PC-3 (cell line): ENCODE results near the gene COL19A1. TPM values are rescaled to one million over a fixed set of nuclear protein-coding genes. Genes with fewer than 3 reads are reported as not detected.

ENCODE experiments used
- ATAC-seq: fragments of 200-7000 bp; cut with Tn5 transposase; 2 replicates; pipeline ENCODE4 v1.9.1; 2020; ENCODE audit warnings: mild to moderate bottlenecking, moderate library complexity
- BruUV-seq: library from RNA; stranded (reverse); fragments of 400-500 nt; replicated peaks from 2 replicates; lab custom pipeline; 2021; lab: Mats Ljungman, UMichigan
- CTCF ChIA-PET: fragments of 300-600 bp; sonication (Branson Sonifier 250); formaldehyde crosslinking; loops from one replicate; lab custom pipeline; 2022; ENCODE audit warnings: antibody characterized with exemption; lab: Charles Lee
- POLR2A ChIA-PET: fragments of 300-600 bp; sonication (Branson Sonifier 250); formaldehyde crosslinking; loops from one replicate; lab custom pipeline; 2022; ENCODE audit warnings: antibody characterized with exemption; ENCODE audit not compliant: unreplicated experiment; lab: Charles Lee
- DNase-seq: peaks from one replicate; pipeline ENCODE4 v3.0.0-alpha.2; 2015
- H2AFZ ChIP-seq: fragments of 300-600 bp; sonication (generic); 2 replicates; pipeline ENCODE4 v1.6.0; 2016; ENCODE audit warnings: antibody characterized with exemption, low read length
- H3F3A ChIP-seq: fragments of 300-600 bp; sonication (generic); one replicate; pipeline ENCODE4 v1.6.0; 2017; ENCODE audit warnings: antibody characterized with exemption, low read length, control low read depth, mild to moderate bottlenecking; ENCODE audit not compliant: unreplicated experiment
- H3K27ac ChIP-seq: fragments of 300-600 bp; sonication (generic); 2 replicates; pipeline ENCODE4 v1.5.1; 2016; ENCODE audit warnings: mild to moderate bottlenecking, low read length
- H3K27me3 ChIP-seq: fragments of 300-600 bp; sonication (generic); 2 replicates; pipeline ENCODE4 v1.6.1; 2016; ENCODE audit warnings: low read length, mixed read lengths
- H3K36me3 ChIP-seq: fragments of 300-600 bp; sonication (generic); 2 replicates; pipeline ENCODE4 v1.6.1; 2016; ENCODE audit warnings: low read depth, mixed run types, low read length, mixed read lengths
- H3K4me1 ChIP-seq: fragments of 300-600 bp; sonication (generic); 2 replicates; pipeline ENCODE4 v1.5.1; 2016; ENCODE audit warnings: low read length; ENCODE audit not compliant: insufficient read depth
- H3K4me2 ChIP-seq: fragments of 300-600 bp; sonication (generic); 2 replicates; pipeline ENCODE4 v1.6.0; 2016; ENCODE audit warnings: low read length
- H3K4me3 ChIP-seq: fragments of 300-600 bp; sonication (generic); 2 replicates; pipeline ENCODE4 v1.5.1; 2016; ENCODE audit warnings: mild to moderate bottlenecking, low read length, mixed read lengths
- H3K79me2 ChIP-seq: fragments of 300-600 bp; sonication (generic); 2 replicates; pipeline ENCODE4 v1.6.1; 2017; ENCODE audit warnings: low read length, mixed read lengths
- H3K9ac ChIP-seq: fragments of 300-600 bp; sonication (generic); 2 replicates; pipeline ENCODE4 v1.6.0; 2016; ENCODE audit warnings: mild to moderate bottlenecking, low read length
- H3K9me2 ChIP-seq: fragments of 300-600 bp; sonication (generic); replicated peaks from 2 replicates; pipeline ENCODE4 v1.6.1; 2016; ENCODE audit warnings: mixed run types, low read length, mixed read lengths
- H3K9me3 ChIP-seq: fragments of 300-600 bp; sonication (generic); 2 replicates; pipeline ENCODE4 v1.6.1; 2016; ENCODE audit warnings: low read length, mixed read lengths
- H4K20me1 ChIP-seq: fragments of 300-600 bp; sonication (generic); 2 replicates; pipeline ENCODE4 v1.6.1; 2016; ENCODE audit warnings: low read length, mixed read lengths
- CTCF ChIP-seq: fragments of 300-600 bp; sonication (generic); conservative IDR thresholded peaks from 2 replicates; pipeline ENCODE4 v1.5.1; 2017; ENCODE audit warnings: antibody characterized with exemption, low read depth, mild to moderate bottlenecking, low read length
- EZH2 ChIP-seq: fragments of 300-600 bp; sonication (generic); IDR thresholded peaks from one replicate; pipeline ENCODE4 v1.6.1; 2017; ENCODE audit warnings: antibody characterized with exemption, mild to moderate bottlenecking, low read length; ENCODE audit not compliant: unreplicated experiment
- EZH2phosphoT487 ChIP-seq: fragments of 300-600 bp; sonication (generic); IDR thresholded peaks from 2 replicates; pipeline ENCODE4 v1.6.1; 2018; ENCODE audit warnings: mild to moderate bottlenecking, antibody characterized with exemption, low read length, borderline replicate concordance
- intact Hi-C: fragments of 100-400 bp; cut with micrococcal nuclease; formaldehyde crosslinking; loops from 2 replicates; pipeline ENCODE4 v1.9.0; 2023
- total RNA-seq: library from RNA; depleted of rRNA; stranded (reverse); fragments of >200 nt; gene quantifications from 2 replicates; pipeline ENCODE4 v1.2.3, GENCODE V29; 2014

COL19A1 gene
- total RNA-seq, 1 experiment from 2014 or later: not detected

- H4K20me1 ChIP-seq: no peaks in the 10 kb centered on the region; the same call in 1 of the 2 replicates
- no peak for DNase-seq
- H3K27ac ChIP-seq: no peak overlapping the region
- ATAC-seq: no peak
- H2AFZ ChIP-seq: no peak overlapping the region
- no peaks in the 10 kb centered on the region for H3K4me1 ChIP-seq
- H3K9me2 ChIP-seq: no peaks in the 10 kb centered on the region
- H3K27me3 ChIP-seq: peaks cover 28% of the 10 kb centered on the region
- TF ChIP-seq EZH2 (no peak), CTCF (no peak), EZH2phosphoT487 (no peak)
- H3K9ac ChIP-seq: no peak overlapping the region
- H3K36me3 ChIP-seq: no peaks in the 10 kb centered on the region
- H3K9me3 ChIP-seq: no peaks in the 10 kb centered on the region
- intact Hi-C loops: no loop called here
- H3F3A ChIP-seq: no peaks in the 10 kb centered on the region
- CTCF ChIA-PET: no interaction called here
- H3K79me2 ChIP-seq: no peaks in the 10 kb centered on the region
- H3K4me3 ChIP-seq: no peak overlapping the region
- POLR2A ChIA-PET: no interaction called here
- BruUV-seq: no TSS peak
- H3K4me2 ChIP-seq: no peak overlapping the region
Measured at GRCh38 chr6:70216767-70217166, 350.4 kb downstream of the COL19A1 start.

GRCh38 chr6:70219943-70220613 lies 353.7 kb downstream of the COL19A1 start:
- CTCF ChIA-PET: interaction anchor here (1.0 to 1.8 kb wide), 3 partner anchors 69 to 149 kb away, joined by 4 to 14 read pairs (median 7); no protein-coding TSS in a partner anchor
- Histone ChIP-seq H3K9me3 (no peaks in the 10 kb centered on the region), H3K9me2 (no peaks in the 10 kb centered on the region), H3K4me3 (no peak overlapping the region), H4K20me1 (no peaks in the 10 kb centered on the region; the same call in 1 of the 2 replicates), H3K36me3 (no peaks in the 10 kb centered on the region), H3K79me2 (no peaks in the 10 kb centered on the region), H2AFZ (no peak overlapping the region), H3K9ac (no peak overlapping the region), H3K27ac (no peak overlapping the region), H3K27me3 (peaks cover 16% of the 10 kb centered on the region), H3K4me1 (no peaks in the 10 kb centered on the region), H3F3A (no peaks in the 10 kb centered on the region), H3K4me2 (no peak overlapping the region)
- peak; percentile 22; the same call in 1 of the 2 replicates for ATAC-seq
- no TSS peak for BruUV-seq
- TF ChIP-seq EZH2 (no peak), CTCF (no peak), EZH2phosphoT487 (no peak)
- POLR2A ChIA-PET: interaction anchor here (0.6 kb wide), 1 partner anchor 193 kb away, joined by 3 read pairs; the partner anchor contains the start of gene FAM135A
- intact Hi-C loops: loop anchor here (5.0 kb wide), 1 partner anchor 467 kb away; no protein-coding TSS in a partner anchor
- no peak for DNase-seq
